PC-3 (cell line): Measurements from ENCODE around the gene LAT. TPM values are rescaled to one million over a fixed set of nuclear protein-coding genes. Genes with fewer than 3 reads are reported as not detected.
"Not testable (repeated sequence)": the region's sequence is repeated elsewhere in the genome, so short reads cannot be mapped to it uniquely, and the experiment has no call there.

ENCODE experiments used
- ATAC-seq: fragments of 200-7000 bp; cut with Tn5 transposase; 2 replicates; pipeline ENCODE4 v1.9.1; 2020; ENCODE audit warnings: mild to moderate bottlenecking, moderate library complexity
- BruUV-seq: library from RNA; stranded (reverse); fragments of 400-500 nt; replicated peaks from 2 replicates; lab custom pipeline; 2021; lab: Mats Ljungman, UMichigan
- CTCF ChIA-PET: fragments of 300-600 bp; sonication (Branson Sonifier 250); formaldehyde crosslinking; loops from one replicate; lab custom pipeline; 2022; ENCODE audit warnings: antibody characterized with exemption; lab: Charles Lee
- POLR2A ChIA-PET: fragments of 300-600 bp; sonication (Branson Sonifier 250); formaldehyde crosslinking; loops from one replicate; lab custom pipeline; 2022; ENCODE audit warnings: antibody characterized with exemption; ENCODE audit not compliant: unreplicated experiment; lab: Charles Lee
- DNase-seq: peaks from one replicate; pipeline ENCODE4 v3.0.0-alpha.2; 2015
- H2AFZ ChIP-seq: fragments of 300-600 bp; sonication (generic); 2 replicates; pipeline ENCODE4 v1.6.0; 2016; ENCODE audit warnings: antibody characterized with exemption, low read length
- H3F3A ChIP-seq: fragments of 300-600 bp; sonication (generic); one replicate; pipeline ENCODE4 v1.6.0; 2017; ENCODE audit warnings: antibody characterized with exemption, low read length, control low read depth, mild to moderate bottlenecking; ENCODE audit not compliant: unreplicated experiment
- H3K27ac ChIP-seq: fragments of 300-600 bp; sonication (generic); 2 replicates; pipeline ENCODE4 v1.5.1; 2016; ENCODE audit warnings: mild to moderate bottlenecking, low read length
- H3K27me3 ChIP-seq: fragments of 300-600 bp; sonication (generic); 2 replicates; pipeline ENCODE4 v1.6.1; 2016; ENCODE audit warnings: low read length, mixed read lengths
- H3K36me3 ChIP-seq: fragments of 300-600 bp; sonication (generic); 2 replicates; pipeline ENCODE4 v1.6.1; 2016; ENCODE audit warnings: low read depth, mixed run types, low read length, mixed read lengths
- H3K4me1 ChIP-seq: fragments of 300-600 bp; sonication (generic); 2 replicates; pipeline ENCODE4 v1.5.1; 2016; ENCODE audit warnings: low read length; ENCODE audit not compliant: insufficient read depth
- H3K4me2 ChIP-seq: fragments of 300-600 bp; sonication (generic); 2 replicates; pipeline ENCODE4 v1.6.0; 2016; ENCODE audit warnings: low read length
- H3K4me3 ChIP-seq: fragments of 300-600 bp; sonication (generic); 2 replicates; pipeline ENCODE4 v1.5.1; 2016; ENCODE audit warnings: mild to moderate bottlenecking, low read length, mixed read lengths
- H3K79me2 ChIP-seq: fragments of 300-600 bp; sonication (generic); 2 replicates; pipeline ENCODE4 v1.6.1; 2017; ENCODE audit warnings: low read length, mixed read lengths
- H3K9ac ChIP-seq: fragments of 300-600 bp; sonication (generic); 2 replicates; pipeline ENCODE4 v1.6.0; 2016; ENCODE audit warnings: mild to moderate bottlenecking, low read length
- H3K9me2 ChIP-seq: fragments of 300-600 bp; sonication (generic); replicated peaks from 2 replicates; pipeline ENCODE4 v1.6.1; 2016; ENCODE audit warnings: mixed run types, low read length, mixed read lengths
- H3K9me3 ChIP-seq: fragments of 300-600 bp; sonication (generic); 2 replicates; pipeline ENCODE4 v1.6.1; 2016; ENCODE audit warnings: low read length, mixed read lengths
- H4K20me1 ChIP-seq: fragments of 300-600 bp; sonication (generic); 2 replicates; pipeline ENCODE4 v1.6.1; 2016; ENCODE audit warnings: low read length, mixed read lengths
- CTCF ChIP-seq: fragments of 300-600 bp; sonication (generic); conservative IDR thresholded peaks from 2 replicates; pipeline ENCODE4 v1.5.1; 2017; ENCODE audit warnings: antibody characterized with exemption, low read depth, mild to moderate bottlenecking, low read length
- EZH2 ChIP-seq: fragments of 300-600 bp; sonication (generic); IDR thresholded peaks from one replicate; pipeline ENCODE4 v1.6.1; 2017; ENCODE audit warnings: antibody characterized with exemption, mild to moderate bottlenecking, low read length; ENCODE audit not compliant: unreplicated experiment
- EZH2phosphoT487 ChIP-seq: fragments of 300-600 bp; sonication (generic); IDR thresholded peaks from 2 replicates; pipeline ENCODE4 v1.6.1; 2018; ENCODE audit warnings: mild to moderate bottlenecking, antibody characterized with exemption, low read length, borderline replicate concordance
- intact Hi-C: fragments of 100-400 bp; cut with micrococcal nuclease; formaldehyde crosslinking; loops from 2 replicates; pipeline ENCODE4 v1.9.0; 2023
- total RNA-seq: library from RNA; depleted of rRNA; stranded (reverse); fragments of >200 nt; gene quantifications from 2 replicates; pipeline ENCODE4 v1.2.3, GENCODE V29; 2014

Gene LAT
- total RNA-seq, 1 experiment from 2014 or later: 1.0 TPM

- CTCF ChIA-PET: no interaction called here
These were observed 20.4 kb upstream of the LAT start for GRCh38 chr16:28964496-28964895.

GRCh38 chr16:28967156-28967555 lies 17.7 kb upstream of the LAT start:
- H3K4me2 ChIP-seq: no peak overlapping the region
- no peak for ATAC-seq
- H3K27ac ChIP-seq: no peak overlapping the region
- BruUV-seq: no TSS peak
- no peak overlapping the region for H2AFZ ChIP-seq
- no peaks in the 10 kb centered on the region for H3K27me3 ChIP-seq
- H3K9me3 ChIP-seq: no peaks in the 10 kb centered on the region
- no peak for DNase-seq
- H4K20me1 ChIP-seq: no peaks in the 10 kb centered on the region
- H3K9me2 ChIP-seq: no peaks in the 10 kb centered on the region
- H3K36me3 ChIP-seq: no peaks in the 10 kb centered on the region; the same call in 1 of the 2 replicates
- ChIA-PET POLR2A (interaction anchor here (0.6 kb wide), 1 partner anchor 38 kb away, joined by 4 read pairs; no protein-coding TSS in a partner anchor), CTCF (no interaction called here)
- H3K4me1 ChIP-seq: no peaks in the 10 kb centered on the region
- H3K4me3 ChIP-seq: no peak overlapping the region
- intact Hi-C loops: no loop called here
- TF ChIP-seq CTCF: no peak
- H3K9ac ChIP-seq: no peak overlapping the region
- no peaks in the 10 kb centered on the region for H3F3A ChIP-seq
- no peaks in the 10 kb centered on the region for H3K79me2 ChIP-seq

More at GRCh38 chr16:28964496-28964895, 20.4 kb upstream of the LAT start:
- H3K9me2 ChIP-seq: no peaks in the 10 kb centered on the region
- no peak for DNase-seq
- H4K20me1 ChIP-seq: no peaks in the 10 kb centered on the region
- intact Hi-C loops: no loop called here
- H3K4me2 ChIP-seq: no peak overlapping the region
- H3K4me1 ChIP-seq: no peaks in the 10 kb centered on the region
- no peaks in the 10 kb centered on the region for H3K9me3 ChIP-seq
- H3K79me2 ChIP-seq: no peaks in the 10 kb centered on the region
- BruUV-seq: no TSS peak
- no peak overlapping the region for H2AFZ ChIP-seq
- no peaks in the 10 kb centered on the region for H3F3A ChIP-seq
- POLR2A ChIA-PET: no interaction called here
- H3K27me3 ChIP-seq: no peaks in the 10 kb centered on the region
- H3K9ac ChIP-seq: no peak overlapping the region
- H3K4me3 ChIP-seq: no peak overlapping the region
- no peak for ATAC-seq
- no peak overlapping the region for H3K27ac ChIP-seq
- TF ChIP-seq EZH2phosphoT487: no peak
- TF ChIP-seq CTCF: no peak
- no peak for TF ChIP-seq EZH2
- no peaks in the 10 kb centered on the region; the same call in 1 of the 2 replicates for H3K36me3 ChIP-seq

- H2AFZ ChIP-seq, intact Hi-C loops, H3K27me3 ChIP-seq, H3K36me3 ChIP-seq, H4K20me1 ChIP-seq, CTCF ChIA-PET, BruUV-seq, H3K4me3 ChIP-seq, H3K9me3 ChIP-seq, H3K27ac ChIP-seq, H3K9ac ChIP-seq, POLR2A ChIA-PET, H3K79me2 ChIP-seq, ATAC-seq, H3K4me2 ChIP-seq, H3K9me2 ChIP-seq, H3F3A ChIP-seq, DNase-seq, H3K4me1 ChIP-seq: not testable (repeated sequence)
These were observed 15.2 kb upstream of the LAT start for GRCh38 chr16:28969696-28970095.
